Erythroblast (primary cell): Measurements from ENCODE around the gene MAPK7.

Source experiments
- GATA1 ChIP-seq: IDR thresholded peaks from 2 replicates; pipeline ENCODE4 v1.6.1; 2011; ENCODE audit warnings: low read depth, mild to moderate bottlenecking, control low read depth, low read length, moderate library complexity
- POLR2A ChIP-seq: IDR thresholded peaks from 2 replicates; pipeline ENCODE4 v1.6.1; 2011; ENCODE audit warnings: mild to moderate bottlenecking, low read length

- TF ChIP-seq POLR2A (no peak), GATA1 (no peak)
These were observed 16.4 kb upstream of the MAPK7 start for GRCh38 chr17:19361944-19362276.
